Measurements from ENCODE around the gene MBNL2.

The MBNL2 gene

GRCh38 chr13:97433727-97434396 lies 211.7 kb downstream of the MBNL2 start, which contains the start of gene RAP2A:
RAP2A (plus strand) TSS chr13:97434169; CDS start chr13:97434471, 302 bp downstream.
- Histone ChIP-seq H3K9ac (peak within 1 kb of the TSS; percentile 83), H3K79me2 (ENCODE audit: insufficient read depth, low read depth) (peaks cover 29% of the 10 kb centered on the region; the same call in 1 of the 2 replicates), H3K4me2 (peak within 1 kb of the TSS; percentile 51; the same call in 1 of the 2 replicates), H2AFZ (ENCODE audit: low read depth) (peak within 1 kb of the TSS; percentile 81), H3K4me1 (ENCODE audit: low read depth, poor library complexity, severe bottlenecking) (peaks cover 9% of the 10 kb centered on the region), H3K36me3 (ENCODE audit: insufficient read depth) (no peaks in the 10 kb centered on the region), H4K20me1 (ENCODE audit: insufficient read depth) (no peaks in the 10 kb centered on the region), H3K27ac (peak within 1 kb of the TSS; percentile 93), H3K27me3 (ENCODE audit: insufficient read depth, low read depth) (no peaks in the 10 kb centered on the region), H3K4me3 (IDR thresholded peaks at IDR 0.05; ENCODE audit: insufficient read depth, low read depth, low read length) (no peak within 1 kb of the TSS)
- no peak for TF ChIP-seq CTCF (conservative IDR thresholded peaks at IDR 0.05; ENCODE audit: low read depth, low read length)

- H3K79me2 ChIP-seq (ENCODE audit: insufficient read depth, low read depth): peaks cover 29% of the 10 kb centered on the region; the same call in 1 of the 2 replicates
- no peak overlapping the region for H3K4me3 ChIP-seq (IDR thresholded peaks at IDR 0.05; ENCODE audit: insufficient read depth, low read depth, low read length)
- TF ChIP-seq CTCF (conservative IDR thresholded peaks at IDR 0.05; ENCODE audit: low read depth, low read length): no peak
- H3K9ac ChIP-seq: peak overlapping the region; percentile 61; the same call in 1 of the 2 replicates
- no peaks in the 10 kb centered on the region for H4K20me1 ChIP-seq (ENCODE audit: insufficient read depth)
- H3K27me3 ChIP-seq (ENCODE audit: insufficient read depth, low read depth): no peaks in the 10 kb centered on the region
- H3K27ac ChIP-seq: peak overlapping the region; percentile 56; the same call in 1 of the 2 replicates
- H3K36me3 ChIP-seq (ENCODE audit: insufficient read depth): no peaks in the 10 kb centered on the region
- peak overlapping the region; percentile 52; the same call in 1 of the 2 replicates for H2AFZ ChIP-seq (ENCODE audit: low read depth)
- H3K4me2 ChIP-seq: peak overlapping the region; percentile 29; the same call in 1 of the 2 replicates
- peaks cover 9% of the 10 kb centered on the region for H3K4me1 ChIP-seq (ENCODE audit: low read depth, poor library complexity, severe bottlenecking)
Measured at GRCh38 chr13:97434397-97435201, 212.5 kb downstream of the MBNL2 start.

GRCh38 chr13:97435323-97435722 lies 213.2 kb downstream of the MBNL2 start:
- Histone ChIP-seq H2AFZ (ENCODE audit: low read depth) (no peak overlapping the region), H3K4me2 (peak overlapping the region; percentile 29), H3K4me1 (ENCODE audit: low read depth, poor library complexity, severe bottlenecking) (peaks cover 9% of the 10 kb centered on the region), H3K9ac (peak overlapping the region; percentile 61; the same call in 1 of the 2 replicates), H3K4me3 (IDR thresholded peaks at IDR 0.05; ENCODE audit: insufficient read depth, low read depth, low read length) (no peak overlapping the region), H3K27me3 (ENCODE audit: insufficient read depth, low read depth) (no peaks in the 10 kb centered on the region), H3K79me2 (ENCODE audit: insufficient read depth, low read depth) (peaks cover 29% of the 10 kb centered on the region; the same call in 1 of the 2 replicates), H3K36me3 (ENCODE audit: insufficient read depth) (no peaks in the 10 kb centered on the region), H3K27ac (peak overlapping the region; percentile 56; the same call in 1 of the 2 replicates), H4K20me1 (ENCODE audit: insufficient read depth) (no peaks in the 10 kb centered on the region)
- TF ChIP-seq CTCF (conservative IDR thresholded peaks at IDR 0.05; ENCODE audit: low read depth, low read length): no peak

GRCh38 chr13:97435794-97436193 lies 213.7 kb downstream of the MBNL2 start:
- Histone ChIP-seq H3K79me2 (ENCODE audit: insufficient read depth, low read depth) (peaks cover 29% of the 10 kb centered on the region; the same call in 1 of the 2 replicates), H2AFZ (ENCODE audit: low read depth) (no peak overlapping the region), H3K4me1 (ENCODE audit: low read depth, poor library complexity, severe bottlenecking) (peaks cover 9% of the 10 kb centered on the region), H3K4me2 (peak overlapping the region; percentile 29), H3K9ac (no peak overlapping the region), H3K36me3 (ENCODE audit: insufficient read depth) (no peaks in the 10 kb centered on the region), H3K27ac (no peak overlapping the region), H3K27me3 (ENCODE audit: insufficient read depth, low read depth) (no peaks in the 10 kb centered on the region), H4K20me1 (ENCODE audit: insufficient read depth) (no peaks in the 10 kb centered on the region), H3K4me3 (IDR thresholded peaks at IDR 0.05; ENCODE audit: insufficient read depth, low read depth, low read length) (no peak overlapping the region)
- TF ChIP-seq CTCF (conservative IDR thresholded peaks at IDR 0.05; ENCODE audit: low read depth, low read length): no peak

Data from KMS-11 (cell line).